Measurements from ENCODE around the gene SP140. TPM values are rescaled to one million over a fixed set of nuclear protein-coding genes. Genes with fewer than 3 reads are reported as not detected.
A peak's percentile ranks its signal among the peaks of the same experiment; 100 is the strongest.

Gene SP140
- total and polyA plus RNA-seq, 10 of the 15 experiments (the other 5 are each of a cell fraction or from before 2014, with no cell fraction given), result 61.7 to 164 (median 90.7) TPM

- SMC1A ChIA-PET (ENCODE audit: uncharacterized antibody, unreplicated experiment), result interaction anchor here (0.6 to 9.6 kb wide), 48 partner anchors 9 to 596 kb away, joined by 3 to 121 read pairs (median 4); partner anchors contain the start of genes SP110, SP140 and SP140L
- Histone ChIP-seq H4K20me1 (ENCODE audit: control insufficient read depth, insufficient read depth) (no peaks in the 10 kb centered on the region), H3K9ac (ENCODE audit: control insufficient read depth, insufficient read depth, low read length) (peak overlapping the region; percentile 2; the same call in 1 of the 2 replicates), H3K4me2 (ENCODE audit: control insufficient read depth, insufficient read depth) (peak overlapping the region; percentile 91), H3K4me1 (ENCODE audit: control insufficient read depth, insufficient read depth, low read length) (peaks cover 48% of the 10 kb centered on the region), H2AFZ (ENCODE audit: control insufficient read depth, low read depth, low read length) (no peak overlapping the region), H3K79me2 (ENCODE audit: control insufficient read depth, insufficient read depth, low read length) (no peaks in the 10 kb centered on the region; the same call in none of the 2 replicates), H3K36me3 (ENCODE audit: control insufficient read depth in 2 of 2, insufficient read depth in 2 of 2, low read length in 1 of 2) (peaks cover 8 to 50% of the 10 kb centered on the region in 2 experiments), H3K4me3 (0 out of 2 replicates have a peak overlapping the region, but pooled peaks have one; percentile 2), H3K27me3 (replicated peaks in 1 of 2; ENCODE audit: control insufficient read depth in 2 of 2, insufficient read depth in 2 of 2, low read length in 1 of 2) (no peaks in the 10 kb centered on the region), H3K9me3 (replicated peaks; ENCODE audit: control insufficient read depth, insufficient read depth, low read length) (peaks cover 4% of the 10 kb centered on the region; the same call in 2 of the 3 replicates), H3K27ac (ENCODE audit: control insufficient read depth, insufficient read depth) (peak overlapping the region; percentile 39)
- CTCF ChIA-PET, result interaction anchor here (0.6 to 3.5 kb wide), 45 partner anchors 11 to 596 kb away, joined by 3 to 25 read pairs (median 3); partner anchors contain the start of genes SP100, SP110, SP140 and SP140L
- no TSS peak for BruUV-seq (replicated peaks)
- intact Hi-C loops (cut with micrococcal nuclease; ENCODE audit: unreplicated experiment) (loop anchor here (2.0 to 5.0 kb wide), 5 partner anchors 14 to 408 kb away; partner anchors contain the start of genes SP100 and SP140L), in situ Hi-C loops (cut with MboI) (no loop called here)
- RAD21 ChIA-PET (ENCODE audit: unreplicated experiment), result interaction anchor here (0.6 to 3.9 kb wide), 47 partner anchors 9 to 596 kb away, joined by 3 to 37 read pairs (median 5); partner anchors contain the start of genes CAB39, SP110, SP140 and SP140L
- POLR2A ChIA-PET, result interaction anchor here (0.6 to 2.0 kb wide), 10 partner anchors 12 to 502 kb away, joined by 3 to 8 read pairs (median 4); partner anchors contain the start of genes SP110, SP140 and SP140L
- DNase-seq (ENCODE audit: low read depth, low spot score) (peak; percentile 60), ATAC-seq (peak; percentile 77), FAIRE-seq (peak; percentile 70)
- 4% methylated on average over 10 of the region's 10 CpGs for WGBS (ENCODE audit: insufficient coverage, insufficient replicate concordance, low lambda C conversion rate, missing lambda C conversion rate)
- TF ChIP-seq DPF2 (IDR thresholded peaks at IDR 0.05) (peak; percentile 60), BCL11A (IDR thresholded peaks at IDR 0.05; ENCODE audit: low read depth, low read length) (peak; percentile 34), SMARCA5 (IDR thresholded peaks at IDR 0.05) (no peak), GATAD2B (conservative IDR thresholded peaks at IDR 0.05; ENCODE audit: low read depth) (no peak), CREB1 (IDR thresholded peaks at IDR 0.05; ENCODE audit: low read depth) (no peak), TCF7 (IDR thresholded peaks at IDR 0.05; ENCODE audit: borderline replicate concordance) (peak; percentile 59; the same call in 1 of the 2 replicates), MEF2B (IDR thresholded peaks at IDR 0.05; ENCODE audit: partially characterized antibody, poor library complexity, severe bottlenecking) (no peak), NBN (IDR thresholded peaks at IDR 0.05) (0 out of 2 replicates have a peak, but pooled peaks have one; percentile 13), E4F1 (IDR thresholded peaks at IDR 0.05; ENCODE audit: borderline replicate concordance, partially characterized antibody) (no peak), NFYA (IDR thresholded peaks at IDR 0.05; ENCODE audit: borderline replicate concordance, low read depth, low read length) (no peak), CEBPB (IDR thresholded peaks at IDR 0.05; ENCODE audit: borderline replicate concordance in 1 of 2, low read depth in 2 of 2, low read length in 2 of 2) (peak in 1 of 2 experiments; percentile 64; a peak in 1 of 4 replicates), YY1 (IDR thresholded peaks at IDR 0.05; ENCODE audit: low read depth, low read length) (peak; percentile 30; the same call in 1 of the 2 replicates), SP1 (IDR thresholded peaks at IDR 0.05; ENCODE audit: low read depth, low read length) (no peak), RAD51 (IDR thresholded peaks at IDR 0.05) (0 out of 2 replicates have a peak, but pooled peaks have one; percentile 11), JUNB (IDR thresholded peaks at IDR 0.05) (peak; percentile 86), NKRF (conservative IDR thresholded peaks at IDR 0.05) (no peak), SREBF1 (IDR thresholded peaks at IDR 0.05; ENCODE audit: low read length) (no peak)
Observed at GRCh38 chr2:230202430-230203109, 23.0 kb upstream of the SP140 start.

All from GM12878 (cell line).